ENCODE results near the gene MYL5.

DNA sequence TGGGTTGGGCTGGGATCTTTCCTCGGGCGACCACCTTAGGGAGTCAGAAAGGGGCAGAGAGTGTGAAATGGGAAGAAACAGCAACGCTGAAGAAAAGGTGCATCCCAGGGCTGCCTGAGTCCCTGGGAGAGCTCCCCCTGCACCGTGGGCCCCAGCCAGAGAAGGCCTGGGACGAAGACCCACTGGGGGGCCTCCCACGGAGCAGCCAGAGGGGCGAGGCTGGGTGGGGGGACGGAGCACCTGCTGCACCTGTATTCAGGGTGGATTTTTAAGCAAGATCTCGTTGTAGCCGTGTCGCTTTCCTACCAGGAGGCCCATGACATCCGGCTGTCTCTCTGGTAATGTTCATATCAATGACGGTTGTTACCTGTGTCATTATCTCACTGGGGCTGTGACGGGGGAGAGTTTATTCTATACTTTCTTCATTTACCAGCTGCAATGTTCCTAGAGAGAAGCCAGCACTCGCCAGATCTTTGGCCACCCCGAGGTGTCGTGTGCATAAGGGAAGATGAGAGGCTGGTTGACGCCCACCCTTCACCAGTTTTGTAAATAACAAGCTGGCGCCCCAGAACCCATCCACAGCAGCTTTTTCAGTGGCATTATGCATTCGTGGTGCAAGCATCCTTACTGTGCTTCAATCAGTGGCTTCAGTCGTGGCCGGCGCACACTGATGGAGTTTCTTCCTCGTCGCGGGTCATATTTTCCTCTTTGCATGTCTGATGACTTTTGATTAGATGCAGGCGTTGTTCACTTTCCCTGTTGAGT is 25.7 kb downstream of the MYL5 start:
- TF ChIP-seq, protein P1, sequence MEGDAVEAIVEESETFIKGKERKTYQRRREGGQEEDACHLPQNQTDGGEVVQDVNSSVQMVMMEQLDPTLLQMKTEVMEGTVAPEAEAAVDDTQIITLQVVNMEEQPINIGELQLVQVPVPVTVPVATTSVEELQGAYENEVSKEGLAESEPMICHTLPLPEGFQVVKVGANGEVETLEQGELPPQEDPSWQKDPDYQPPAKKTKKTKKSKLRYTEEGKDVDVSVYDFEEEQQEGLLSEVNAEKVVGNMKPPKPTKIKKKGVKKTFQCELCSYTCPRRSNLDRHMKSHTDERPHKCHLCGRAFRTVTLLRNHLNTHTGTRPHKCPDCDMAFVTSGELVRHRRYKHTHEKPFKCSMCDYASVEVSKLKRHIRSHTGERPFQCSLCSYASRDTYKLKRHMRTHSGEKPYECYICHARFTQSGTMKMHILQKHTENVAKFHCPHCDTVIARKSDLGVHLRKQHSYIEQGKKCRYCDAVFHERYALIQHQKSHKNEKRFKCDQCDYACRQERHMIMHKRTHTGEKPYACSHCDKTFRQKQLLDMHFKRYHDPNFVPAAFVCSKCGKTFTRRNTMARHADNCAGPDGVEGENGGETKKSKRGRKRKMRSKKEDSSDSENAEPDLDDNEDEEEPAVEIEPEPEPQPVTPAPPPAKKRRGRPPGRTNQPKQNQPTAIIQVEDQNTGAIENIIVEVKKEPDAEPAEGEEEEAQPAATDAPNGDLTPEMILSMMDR (IDR thresholded peaks at IDR 0.05): no peak
- no peak for TF ChIP-seq POLR2A (IDR thresholded peaks at IDR 0.05)
- TF ChIP-seq POLR2AphosphoS5 (IDR thresholded peaks at IDR 0.05): no peak

All from breast epithelium (tissue), 3 donors.